DMS53 treated with DMSO at 0.1 percent for 48 hours (cell line): ENCODE measurements around the gene CAMSAP1.
A peak's percentile ranks its signal among the peaks of the same experiment; 100 is the strongest.

Source experiments
- DNase-seq: peaks from one replicate; lab custom pipeline; 2025; ENCODE audit not compliant: unreplicated experiment; lab: John Stamatoyannopoulos, UW

The CAMSAP1 gene

GRCh38 chr9:135883410-135884089 is 23.8 kb downstream of the CAMSAP1 start:
- DNase-seq = no peak

GRCh38 chr9:135882011-135882410 is 25.3 kb downstream of the CAMSAP1 start:
- DNase-seq = no peak

- DNase-seq = no peak
These were observed 26.9 kb downstream of the CAMSAP1 start for GRCh38 chr9:135880438-135880837.

GRCh38 chr9:135879619-135880018 is 27.7 kb downstream of the CAMSAP1 start:
- DNase-seq = no peak

- no peak for DNase-seq
These were observed 28.1 kb downstream of the CAMSAP1 start for GRCh38 chr9:135879237-135879601.

- DNase-seq = no peak
These were observed 28.7 kb downstream of the CAMSAP1 start for GRCh38 chr9:135878528-135879236.

GRCh38 chr9:135877791-135878527 is 29.4 kb downstream of the CAMSAP1 start:
- DNase-seq = no peak

GRCh38 chr9:135876936-135877335 is 30.4 kb downstream of the CAMSAP1 start:
- DNase-seq = no peak

GRCh38 chr9:135874859-135875258 is 32.5 kb downstream of the CAMSAP1 start:
- no peak for DNase-seq

GRCh38 chr9:135869909-135870308 is 37.4 kb downstream of the CAMSAP1 start:
- DNase-seq = no peak

GRCh38 chr9:135865531-135865930 is 41.8 kb downstream of the CAMSAP1 start:
- no peak for DNase-seq

GRCh38 chr9:135864447-135865049 is 42.8 kb downstream of the CAMSAP1 start:
- peak; percentile 22 for DNase-seq

- DNase-seq = no peak
These were observed 44.5 kb downstream of the CAMSAP1 start for GRCh38 chr9:135862809-135863208.

- no peak for DNase-seq
These were observed 48.7 kb downstream of the CAMSAP1 start for GRCh38 chr9:135858491-135859185.

GRCh38 chr9:135857843-135858242 is 49.5 kb downstream of the CAMSAP1 start:
- DNase-seq = no peak

GRCh38 chr9:135857371-135857786 is 50.0 kb downstream of the CAMSAP1 start:
- no peak for DNase-seq

GRCh38 chr9:135851748-135852147 is 55.6 kb downstream of the CAMSAP1 start:
- DNase-seq = no peak

GRCh38 chr9:135850737-135851136 is 56.6 kb downstream of the CAMSAP1 start:
- DNase-seq = no peak

GRCh38 chr9:135849181-135849580 is 58.2 kb downstream of the CAMSAP1 start:
- no peak for DNase-seq

- DNase-seq = no peak
These were observed 58.9 kb downstream of the CAMSAP1 start for GRCh38 chr9:135848341-135849047.
